ENCODE data around the gene SLC44A4. TPM values are rescaled to one million over a fixed set of nuclear protein-coding genes. Genes with fewer than 3 reads are reported as not detected.

The SLC44A4 gene
- polyA plus RNA-seq, 2 of the 4 experiments (the other 2 are of a cell fraction), result 0.27 TPM; not detected in 1

DNA sequence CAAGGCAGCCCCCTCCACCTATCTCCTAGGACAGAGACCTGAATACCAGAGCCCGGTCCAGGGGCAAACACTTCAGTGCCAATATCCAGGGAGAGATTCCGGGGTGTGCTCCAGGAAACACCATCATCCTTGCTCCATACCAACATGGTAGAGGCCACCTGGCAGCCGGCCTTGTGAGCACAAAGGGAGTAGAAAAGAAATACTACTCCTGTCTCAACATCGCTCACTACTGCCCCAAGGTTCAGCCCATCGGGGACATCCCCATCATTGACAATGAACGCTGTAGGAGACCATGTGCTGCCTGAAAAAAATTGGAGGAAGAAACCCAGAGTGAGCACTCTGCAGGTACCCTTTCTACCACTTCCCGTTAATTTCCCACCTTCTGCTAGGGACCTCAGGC is 17.6 kb downstream of the SLC44A4 start:
- DNase-seq (ENCODE audit: low read depth in 1 of 2, low spot score in 1 of 2) (no peak), FAIRE-seq (no peak), ATAC-seq (no peak)
- Histone ChIP-seq H3K9me3 (no peaks in the 10 kb centered on the region), H3K27ac (no peak overlapping the region), H3K4me1 (peaks cover 4% of the 10 kb centered on the region; the same call in 1 of the 3 replicates), H3K4me3 (no peak overlapping the region), H3K4me2 (no peak overlapping the region)
- ChIA-PET CTCF (no interaction called here), POLR2A (no interaction called here)
- 72% methylated on average over 7 of the region's 7 CpGs for WGBS (ENCODE audit: missing lambda C conversion rate)
- TF ChIP-seq MYC (IDR thresholded peaks at IDR 0.05; ENCODE audit: borderline replicate concordance, low read length) (no peak), CBX2 (IDR thresholded peaks at IDR 0.05; ENCODE audit: borderline replicate concordance, low read depth) (no peak), HOXB5 (CRISPR knock-in tag; IDR thresholded peaks at IDR 0.05) (no peak), RARB (CRISPR knock-in tag; IDR thresholded peaks at IDR 0.05) (no peak), SREBF2 (IDR thresholded peaks at IDR 0.05) (no peak)
- TF ChIP-seq, protein P1, sequence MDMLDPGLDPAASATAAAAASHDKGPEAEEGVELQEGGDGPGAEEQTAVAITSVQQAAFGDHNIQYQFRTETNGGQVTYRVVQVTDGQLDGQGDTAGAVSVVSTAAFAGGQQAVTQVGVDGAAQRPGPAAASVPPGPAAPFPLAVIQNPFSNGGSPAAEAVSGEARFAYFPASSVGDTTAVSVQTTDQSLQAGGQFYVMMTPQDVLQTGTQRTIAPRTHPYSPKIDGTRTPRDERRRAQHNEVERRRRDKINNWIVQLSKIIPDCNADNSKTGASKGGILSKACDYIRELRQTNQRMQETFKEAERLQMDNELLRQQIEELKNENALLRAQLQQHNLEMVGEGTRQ (IDR thresholded peaks at IDR 0.05), result no peak

DNA sequence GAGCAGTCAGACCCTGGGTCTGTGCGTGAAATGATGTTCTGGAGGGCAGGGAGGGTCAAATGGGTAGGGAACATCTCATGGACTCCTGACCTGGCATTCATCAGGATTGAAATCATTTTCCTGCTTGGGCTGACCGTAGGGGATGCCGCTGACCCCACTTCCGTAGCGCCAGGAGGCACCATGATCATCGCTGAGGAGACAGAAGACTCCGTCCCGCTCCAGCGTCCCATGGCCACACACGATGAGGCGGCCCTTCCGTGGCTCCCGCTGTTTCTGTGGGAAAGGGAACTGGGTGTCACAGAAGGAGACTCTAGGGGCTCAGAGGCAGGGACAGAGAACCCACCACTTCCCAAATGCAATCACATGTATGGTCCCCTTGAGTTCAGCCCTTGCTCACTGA is 18.4 kb downstream of the SLC44A4 start:
- POLR2A ChIA-PET, result no interaction called here
- TF ChIP-seq SREBF2 (IDR thresholded peaks at IDR 0.05) (no peak), FOSB (CRISPR knock-in tag; IDR thresholded peaks at IDR 0.05) (no peak), ZFP36 (IDR thresholded peaks at IDR 0.05; ENCODE audit: borderline replicate concordance, partially characterized antibody) (no peak), RAD21 (conservative IDR thresholded peaks at IDR 0.05 in 1 of 2, IDR thresholded peaks at IDR 0.05 in 1 of 2) (no peak), ESRRA (IDR thresholded peaks at IDR 0.05; ENCODE audit: borderline replicate concordance, low read length) (no peak), KDM1A (IDR thresholded peaks at IDR 0.05; ENCODE audit: low read depth) (no peak), CEBPB (IDR thresholded peaks at IDR 0.05) (no peak), BHLHE40 (IDR thresholded peaks at IDR 0.05; ENCODE audit: low read depth, low read length) (no peak), PHF8 (IDR thresholded peaks at IDR 0.05; ENCODE audit: borderline replicate concordance, low read depth) (no peak), CBX2 (IDR thresholded peaks at IDR 0.05; ENCODE audit: borderline replicate concordance, low read depth) (no peak), JUNB (IDR thresholded peaks at IDR 0.05) (no peak), RNF2 (IDR thresholded peaks at IDR 0.05; ENCODE audit: borderline replicate concordance, low read depth) (no peak), HOXB13 (CRISPR knock-in tag; IDR thresholded peaks at IDR 0.05; ENCODE audit: low read depth) (no peak), KDM5A (IDR thresholded peaks at IDR 0.05) (no peak), RFX5 (IDR thresholded peaks at IDR 0.05) (no peak), POLR2AphosphoS2 (conservative IDR thresholded peaks at IDR 0.05; ENCODE audit: low read length) (no peak)
- TF ChIP-seq, protein P2, sequence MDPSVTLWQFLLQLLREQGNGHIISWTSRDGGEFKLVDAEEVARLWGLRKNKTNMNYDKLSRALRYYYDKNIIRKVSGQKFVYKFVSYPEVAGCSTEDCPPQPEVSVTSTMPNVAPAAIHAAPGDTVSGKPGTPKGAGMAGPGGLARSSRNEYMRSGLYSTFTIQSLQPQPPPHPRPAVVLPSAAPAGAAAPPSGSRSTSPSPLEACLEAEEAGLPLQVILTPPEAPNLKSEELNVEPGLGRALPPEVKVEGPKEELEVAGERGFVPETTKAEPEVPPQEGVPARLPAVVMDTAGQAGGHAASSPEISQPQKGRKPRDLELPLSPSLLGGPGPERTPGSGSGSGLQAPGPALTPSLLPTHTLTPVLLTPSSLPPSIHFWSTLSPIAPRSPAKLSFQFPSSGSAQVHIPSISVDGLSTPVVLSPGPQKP (IDR thresholded peaks at IDR 0.05; ENCODE audit: low read depth, low read length), result no peak
- TF ChIP-seq, protein P3, sequence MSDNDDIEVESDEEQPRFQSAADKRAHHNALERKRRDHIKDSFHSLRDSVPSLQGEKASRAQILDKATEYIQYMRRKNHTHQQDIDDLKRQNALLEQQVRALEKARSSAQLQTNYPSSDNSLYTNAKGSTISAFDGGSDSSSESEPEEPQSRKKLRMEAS (IDR thresholded peaks at IDR 0.05), result no peak
- CTCF ChIA-PET, result interaction anchor here (1.0 to 1.5 kb wide), 2 partner anchors 35 to 92 kb away, joined by 4 to 5 read pairs; no protein-coding TSS in a partner anchor
- H3K4me2 ChIP-seq, result no peak overlapping the region
- ATAC-seq, result no peak
- no peak for DNase-seq (ENCODE audit: low read depth in 1 of 2, low spot score in 1 of 2)
- no peak for FAIRE-seq
- H3K4me3 ChIP-seq, result no peak overlapping the region
- no peak overlapping the region for H3K27ac ChIP-seq
- 94% methylated on average over 13 of the region's 13 CpGs for WGBS (ENCODE audit: missing lambda C conversion rate)
- H3K4me1 ChIP-seq, result peaks cover 4% of the 10 kb centered on the region; the same call in 1 of the 3 replicates
- no peaks in the 10 kb centered on the region for H3K9me3 ChIP-seq

DNA sequence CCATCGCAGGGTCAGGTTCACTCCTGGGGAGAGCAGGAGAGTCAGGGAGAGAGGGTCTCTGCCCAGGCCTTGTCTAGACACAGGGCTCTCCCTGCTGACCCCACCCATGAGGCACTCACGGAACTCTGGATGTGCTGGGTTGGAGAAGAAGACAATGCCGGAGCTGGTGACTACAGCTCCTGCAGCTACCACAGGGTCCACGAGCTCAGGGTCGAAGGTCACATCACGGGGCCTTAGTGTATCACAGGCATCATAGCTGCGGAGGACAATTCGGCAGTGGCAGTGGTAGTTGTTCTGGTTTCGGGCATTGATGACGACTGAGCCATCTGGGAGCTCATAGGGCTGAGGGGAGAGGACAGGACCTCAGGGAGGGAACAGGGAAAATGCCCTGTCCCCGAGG is 18.9 kb downstream of the SLC44A4 start:
- Histone ChIP-seq H3K4me2 (no peak overlapping the region), H3K4me3 (no peak overlapping the region), H3K4me1 (peaks cover 4% of the 10 kb centered on the region; the same call in 1 of the 3 replicates), H3K9me3 (no peaks in the 10 kb centered on the region), H3K27ac (no peak overlapping the region)
- TF ChIP-seq SREBF2 (IDR thresholded peaks at IDR 0.05), result no peak
- TF ChIP-seq HOXB13 (CRISPR knock-in tag; IDR thresholded peaks at IDR 0.05; ENCODE audit: low read depth), result no peak
- no peak for TF ChIP-seq ZFP36 (IDR thresholded peaks at IDR 0.05; ENCODE audit: borderline replicate concordance, partially characterized antibody)
- TF ChIP-seq PHF8 (IDR thresholded peaks at IDR 0.05; ENCODE audit: borderline replicate concordance, low read depth), result no peak
- TF ChIP-seq TP53 (CRISPR knock-in tag; IDR thresholded peaks at IDR 0.05), result no peak
- TF ChIP-seq MAZ (IDR thresholded peaks at IDR 0.05; ENCODE audit: borderline replicate concordance, low read depth, low read length), result no peak
- TF ChIP-seq, protein P4, sequence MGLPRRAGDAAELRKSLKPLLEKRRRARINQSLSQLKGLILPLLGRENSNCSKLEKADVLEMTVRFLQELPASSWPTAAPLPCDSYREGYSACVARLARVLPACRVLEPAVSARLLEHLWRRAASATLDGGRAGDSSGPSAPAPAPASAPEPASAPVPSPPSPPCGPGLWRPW (IDR thresholded peaks at IDR 0.05), result no peak
- no peak for TF ChIP-seq JUNB (IDR thresholded peaks at IDR 0.05)
- TF ChIP-seq HOXA7 (CRISPR knock-in tag; IDR thresholded peaks at IDR 0.05), result no peak
- TF ChIP-seq HDAC2 (IDR thresholded peaks at IDR 0.05), result no peak
- 83% methylated on average over 6 of the region's 11 CpGs for WGBS (ENCODE audit: missing lambda C conversion rate)
- ChIA-PET CTCF (interaction anchor here (1.0 to 1.5 kb wide), 3 partner anchors 20 to 92 kb away, joined by 3 to 5 read pairs (median 4); no protein-coding TSS in a partner anchor), POLR2A (interaction anchor here (0.6 kb wide), 1 partner anchor 10 kb away, joined by 6 read pairs; no protein-coding TSS in a partner anchor)
- FAIRE-seq, result no peak
- no peak for DNase-seq (ENCODE audit: low read depth in 1 of 2, low spot score in 1 of 2)
- no peak for ATAC-seq
